H9 (cell line): Measurements from ENCODE around the gene CACNA1F. TPM values are rescaled to one million over a fixed set of nuclear protein-coding genes. Genes with fewer than 3 reads are reported as not detected.

ENCODE experiments used
- DNase-seq: peaks from one replicate; pipeline ENCODE4 v3.0.0-alpha.2; 2017
- H2AFZ ChIP-seq: one replicate; pipeline ENCODE4 v1.6.1; 2013; ENCODE audit warnings: mild to moderate bottlenecking, low read length, control low read depth, moderate library complexity
- H2AK5ac ChIP-seq: 2 replicates; pipeline ENCODE4 v1.6.1; 2013; ENCODE audit warnings: low read length, control low read depth, mixed read lengths; ENCODE audit not compliant: insufficient read length
- H2BK120ac ChIP-seq: one replicate; pipeline ENCODE4 v1.6.1; 2013; ENCODE audit warnings: low read depth, mild to moderate bottlenecking, low read length, control low read depth, inconsistent platforms; ENCODE audit not compliant: poor library complexity, severe bottlenecking
- H2BK12ac ChIP-seq: 2 replicates; pipeline ENCODE4 v1.6.1; 2013; ENCODE audit warnings: low read length, control low read depth, mixed read lengths, low read depth; ENCODE audit not compliant: insufficient read length
- H2BK15ac ChIP-seq: 2 replicates; pipeline ENCODE4 v1.6.1; 2013; ENCODE audit warnings: low read depth, low read length, control low read depth
- H2BK20ac ChIP-seq: one replicate; pipeline ENCODE4 v1.6.1; 2013; ENCODE audit warnings: low read depth, mild to moderate bottlenecking, low read length, control low read depth, inconsistent platforms; ENCODE audit not compliant: poor library complexity, severe bottlenecking
- H2BK5ac ChIP-seq: 2 replicates; pipeline ENCODE4 v1.6.1; 2013; ENCODE audit warnings: low read length, control low read depth, mixed read lengths; ENCODE audit not compliant: insufficient read length
- H3K14ac ChIP-seq: 2 replicates; pipeline ENCODE4 v1.6.1; 2013; ENCODE audit warnings: low read length, control low read depth; ENCODE audit not compliant: insufficient read depth
- H3K18ac ChIP-seq: 2 replicates; pipeline ENCODE4 v1.6.1; 2013; ENCODE audit warnings: low read depth, mild to moderate bottlenecking, mixed read lengths, low read length, control low read depth; ENCODE audit not compliant: insufficient read length
- H3K23ac ChIP-seq: 2 replicates; pipeline ENCODE4 v1.6.1; 2013; ENCODE audit warnings: low read length, control low read depth, mixed read lengths, low read depth; ENCODE audit not compliant: insufficient read length
- H3K23me2 ChIP-seq: 2 replicates; pipeline ENCODE4 v1.6.1; 2013; ENCODE audit warnings: low read depth, mild to moderate bottlenecking, mixed read lengths, low read length, control low read depth; ENCODE audit not compliant: insufficient read length, poor library complexity, severe bottlenecking
- H3K27ac ChIP-seq: 2 replicates; pipeline ENCODE4 v1.5.1; 2013; ENCODE audit warnings: low read length, control low read depth, mixed read lengths, low read depth; ENCODE audit not compliant: insufficient read length
- H3K27me3 ChIP-seq: 2 replicates; pipeline ENCODE4 v1.6.1; 2013; ENCODE audit warnings: low read length, control low read depth, inconsistent platforms; ENCODE audit not compliant: insufficient read depth
- H3K4ac ChIP-seq: 2 replicates; pipeline ENCODE4 v1.6.1; 2013; ENCODE audit warnings: low read depth, mild to moderate bottlenecking, control low read depth, inconsistent platforms, low read length, moderate library complexity
- H3K4me1 ChIP-seq: 2 replicates; pipeline ENCODE4 v1.6.1; 2013; ENCODE audit warnings: low read length, control low read depth, inconsistent platforms; ENCODE audit not compliant: insufficient read depth
- H3K4me2 ChIP-seq: 2 replicates; pipeline ENCODE4 v1.6.1; 2013; ENCODE audit warnings: low read length, control low read depth, mixed read lengths; ENCODE audit not compliant: insufficient read length, insufficient read depth
- H3K56ac ChIP-seq: 2 replicates; pipeline ENCODE4 v1.6.1; 2013; ENCODE audit warnings: low read depth, mild to moderate bottlenecking, mixed read lengths, low read length, control low read depth; ENCODE audit not compliant: insufficient read length
- H3K79me1 ChIP-seq: 2 replicates; pipeline ENCODE4 v1.6.1; 2013; ENCODE audit warnings: low read depth, mild to moderate bottlenecking, moderate library complexity, low read length, control low read depth, inconsistent platforms; ENCODE audit not compliant: insufficient read depth, poor library complexity, severe bottlenecking
- H3K79me2 ChIP-seq: 2 replicates; pipeline ENCODE4 v1.6.1; 2013; ENCODE audit warnings: low read length, control low read depth, inconsistent platforms; ENCODE audit not compliant: insufficient read depth
- H3K9ac ChIP-seq: 2 replicates; pipeline ENCODE4 v1.6.1; 2013; ENCODE audit warnings: low read length, control low read depth, mixed read lengths; ENCODE audit not compliant: insufficient read length; ENCODE audit errors: extremely low read depth
- H3K9me3 ChIP-seq: one replicate; pipeline ENCODE4 v1.6.1; 2013; ENCODE audit warnings: low read depth, low read length, inconsistent platforms; ENCODE audit not compliant: control insufficient read depth
- H3T11ph ChIP-seq: one replicate; pipeline ENCODE4 v1.6.1; 2013; ENCODE audit warnings: mild to moderate bottlenecking, low read length, control low read depth, inconsistent platforms
- H4K20me1 ChIP-seq: one replicate; pipeline ENCODE4 v1.6.1; 2013; ENCODE audit not compliant: control insufficient read depth, insufficient read length, insufficient read depth
- H4K5ac ChIP-seq: 2 replicates; pipeline ENCODE4 v1.6.1; 2013; ENCODE audit warnings: low read depth, mild to moderate bottlenecking, mixed read lengths, low read length, control low read depth; ENCODE audit not compliant: insufficient read length
- H4K8ac ChIP-seq: replicated peaks from 2 replicates; pipeline ENCODE4 v1.6.1; 2013; ENCODE audit warnings: low read length, control low read depth, mixed read lengths, low read depth; ENCODE audit not compliant: insufficient read length
- H4K91ac ChIP-seq: 2 replicates; pipeline ENCODE4 v1.6.1; 2013; ENCODE audit warnings: low read depth, mild to moderate bottlenecking, moderate library complexity, mixed read lengths, low read length, control low read depth; ENCODE audit not compliant: insufficient read length
- H3K27ac Mint-ChIP-seq, 3 experiments: 2 replicates in 2 of 3; 3 replicates in 1 of 3; pipeline ENCODE4 v1.8.0; 2020 to 2021; ENCODE audit warnings: mixed read lengths in 3 of 3, mild to moderate bottlenecking in 1 of 3, moderate library complexity in 1 of 3
- H3K27me3 Mint-ChIP-seq: 2 replicates; pipeline ENCODE4 v1.8.0; 2021; ENCODE audit warnings: low read depth, mild to moderate bottlenecking, moderate library complexity, mixed read lengths
- H3K36me3 Mint-ChIP-seq, 3 experiments: 2 replicates in 2 of 3; 3 replicates in 1 of 3; pipeline ENCODE4 v1.8.0; 2020 to 2021; ENCODE audit warnings: low read depth in 3 of 3, mixed read lengths in 3 of 3; ENCODE audit not compliant: insufficient read depth in 1 of 3
- H3K4me1 Mint-ChIP-seq, 2 experiments: 2 replicates each; pipeline ENCODE4 v1.8.0; 2020; ENCODE audit warnings: mixed read lengths in 2 of 2
- H3K4me3 Mint-ChIP-seq, 2 experiments: 2 replicates in 1 of 2; 3 replicates in 1 of 2; pipeline ENCODE4 v1.8.0; 2020 to 2021; ENCODE audit warnings: mild to moderate bottlenecking in 2 of 2, mixed read lengths in 2 of 2, moderate library complexity in 1 of 2
- H3K9me3 Mint-ChIP-seq, 2 experiments: 2 replicates in 1 of 2; 3 replicates in 1 of 2; pipeline ENCODE4 v1.8.0; 2020; ENCODE audit warnings: mild to moderate bottlenecking in 2 of 2, mixed read lengths in 2 of 2, moderate library complexity in 1 of 2
- CTCF ChIP-seq: fragments of 200-600 bp; sonication (generic); conservative IDR thresholded peaks from 3 replicates; pipeline ENCODE4 v1.8.0; 2021; ENCODE audit warnings: antibody characterized with exemption, mild to moderate bottlenecking
- WGBS: extraction: QIAGEN DNeasy Blood & Tissue Kit; methylation state at CpG from one replicate; pipeline ENCODE4 v1.1.7; 2013; ENCODE audit warnings: missing lambda C conversion rate, low lambda C conversion rate, mixed read lengths; ENCODE audit not compliant: insufficient read length; ENCODE audit errors: extremely low coverage; 5-methylcytosine and 5-hydroxymethylcytosine counted together
- total RNA-seq: library from RNA; stranded (reverse); gene quantifications from 2 replicates; pipeline ENCODE4 v1.2.1, GENCODE V29; 2021

Gene CACNA1F
- total RNA-seq, 1 experiment from 2014 or later: 1.4 TPM

DNA sequence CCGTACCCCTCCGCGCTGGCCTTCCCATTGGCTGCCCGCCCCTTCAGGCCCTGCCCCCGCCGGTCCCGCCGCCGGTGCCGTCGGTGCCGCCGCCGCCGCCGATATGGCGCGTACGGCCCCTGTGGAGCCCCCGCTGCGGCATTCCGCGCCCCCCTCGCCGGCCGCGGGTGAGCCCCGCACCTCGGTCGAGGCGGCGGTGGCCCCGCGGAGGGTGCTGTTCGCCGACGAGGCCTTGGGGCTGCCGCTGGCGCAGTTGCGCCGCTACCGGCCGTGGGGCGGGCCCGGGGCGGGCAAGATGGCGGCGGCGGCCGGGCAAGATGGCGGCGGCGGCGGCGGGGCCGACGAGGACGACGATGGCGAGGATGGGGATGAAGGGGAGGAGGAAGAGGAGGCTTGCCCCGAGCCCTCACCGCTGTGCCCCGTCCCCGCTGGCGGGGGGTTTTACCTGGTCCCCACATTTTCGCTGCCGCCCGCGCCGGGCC, 36.7 kb upstream of the CACNA1F start, which contains the start of gene PPP1R3F:
TSS of gene PPP1R3F (plus strand) at position 27 of the 482 bp plus-strand sequence. CDS start at position 104, 77 bp downstream.
- Mint-ChIP-seq H3K27me3 (peaks cover 2% of the 10 kb centered on the region; the same call in 1 of the 2 replicates), H3K9me3 (peaks cover 70 to 72% of the 10 kb centered on the region in 2 experiments), H3K4me1 (peaks cover 14 to 21% of the 10 kb centered on the region in 2 experiments), H3K36me3 (peaks cover 11 to 21% (median 18%) of the 10 kb centered on the region in 3 experiments), H3K27ac (peak within 1 kb of the TSS; percentile 100), H3K4me3 (peak within 1 kb of the TSS; percentile 91 to 93)
- H2BK5ac ChIP-seq: no peak within 1 kb of the TSS
- no peak within 1 kb of the TSS for H2AFZ ChIP-seq
- DNase-seq: no peak
- no peak within 1 kb of the TSS for H2BK120ac ChIP-seq
- no peak within 1 kb of the TSS for H3K23ac ChIP-seq
- no peak within 1 kb of the TSS for H2BK12ac ChIP-seq
- H4K91ac ChIP-seq: peak within 1 kb of the TSS; percentile 60
- 0 out of 2 replicates have a peak, but pooled peaks cover 4% of the 10 kb centered on the region for H3K79me2 ChIP-seq
- H3K9me3 ChIP-seq: peaks cover 23% of the 10 kb centered on the region
- peak within 1 kb of the TSS; percentile 93 for H3K18ac ChIP-seq
- H3K4me2 ChIP-seq: peak within 1 kb of the TSS; percentile 53
- no peaks in the 10 kb centered on the region for H4K20me1 ChIP-seq
- H2BK20ac ChIP-seq: no peak within 1 kb of the TSS
- H3K14ac ChIP-seq: peak within 1 kb of the TSS; percentile 95
- H2AK5ac ChIP-seq: no peak within 1 kb of the TSS
- peaks cover 5% of the 10 kb centered on the region for H3K23me2 ChIP-seq
- H3K9ac ChIP-seq: peak within 1 kb of the TSS; percentile 79
- H2BK15ac ChIP-seq: no peak within 1 kb of the TSS
- H3K27ac ChIP-seq: peak within 1 kb of the TSS; percentile 40
- H3K56ac ChIP-seq: no peak within 1 kb of the TSS
- no peak within 1 kb of the TSS for H3T11ph ChIP-seq
- WGBS: no CpG with 5 or more reads among the region's 70 CpGs
- H3K4ac ChIP-seq: no peak within 1 kb of the TSS; the same call in 1 of the 2 replicates
- H3K4me1 ChIP-seq: no peaks in the 10 kb centered on the region
- H3K79me1 ChIP-seq: no peaks in the 10 kb centered on the region
- H4K5ac ChIP-seq: no peak within 1 kb of the TSS
- H4K8ac ChIP-seq: no peak within 1 kb of the TSS
- TF ChIP-seq CTCF: no peak
- H3K27me3 ChIP-seq: no peaks in the 10 kb centered on the region
